GM12801 (cell line): ENCODE measurements around the gene OXTR.

Source experiments
- TF ChIP-seq, protein P1 (sequence below): IDR thresholded peaks from one replicate; pipeline ENCODE4 v1.5.1; 2011; ENCODE audit warnings: control low read depth; ENCODE audit not compliant: insufficient read length; ENCODE audit errors: extremely low read depth

Gene OXTR

DNA sequence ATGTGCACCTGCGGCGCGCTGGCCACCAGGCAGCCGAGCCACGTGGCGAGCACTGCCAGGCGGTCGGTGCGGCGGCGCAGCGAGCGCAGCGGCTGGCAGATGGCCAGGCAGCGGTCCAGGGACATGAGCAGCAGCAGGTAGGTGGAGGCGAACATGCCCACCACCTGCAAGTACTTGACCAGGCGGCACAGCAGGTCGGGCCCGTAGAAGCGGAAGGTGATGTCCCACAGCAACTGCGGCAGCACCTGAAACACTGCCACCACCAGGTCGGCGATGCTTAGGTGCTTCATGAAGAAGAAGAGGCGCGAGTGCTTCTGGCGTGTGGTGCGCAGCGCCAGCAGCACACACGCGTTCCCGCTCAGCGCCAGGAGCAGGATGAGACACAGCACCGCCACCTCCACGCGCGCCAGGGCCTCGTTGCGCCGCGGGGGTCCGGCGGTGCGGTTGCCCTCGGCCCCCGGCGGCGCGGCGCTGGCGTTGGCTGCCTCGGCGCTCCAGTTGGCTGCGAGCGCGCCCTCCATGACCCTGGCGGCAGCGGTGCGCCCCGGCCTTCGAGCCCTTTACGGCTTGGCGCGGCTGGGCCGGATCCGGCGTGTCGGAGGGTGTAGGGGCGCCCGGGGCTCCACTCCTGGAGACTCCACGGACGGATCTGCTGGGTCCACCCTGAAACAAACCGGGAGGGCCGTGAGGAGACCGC, 1.6 kb downstream of the OXTR start:
- TF ChIP-seq, protein P1, sequence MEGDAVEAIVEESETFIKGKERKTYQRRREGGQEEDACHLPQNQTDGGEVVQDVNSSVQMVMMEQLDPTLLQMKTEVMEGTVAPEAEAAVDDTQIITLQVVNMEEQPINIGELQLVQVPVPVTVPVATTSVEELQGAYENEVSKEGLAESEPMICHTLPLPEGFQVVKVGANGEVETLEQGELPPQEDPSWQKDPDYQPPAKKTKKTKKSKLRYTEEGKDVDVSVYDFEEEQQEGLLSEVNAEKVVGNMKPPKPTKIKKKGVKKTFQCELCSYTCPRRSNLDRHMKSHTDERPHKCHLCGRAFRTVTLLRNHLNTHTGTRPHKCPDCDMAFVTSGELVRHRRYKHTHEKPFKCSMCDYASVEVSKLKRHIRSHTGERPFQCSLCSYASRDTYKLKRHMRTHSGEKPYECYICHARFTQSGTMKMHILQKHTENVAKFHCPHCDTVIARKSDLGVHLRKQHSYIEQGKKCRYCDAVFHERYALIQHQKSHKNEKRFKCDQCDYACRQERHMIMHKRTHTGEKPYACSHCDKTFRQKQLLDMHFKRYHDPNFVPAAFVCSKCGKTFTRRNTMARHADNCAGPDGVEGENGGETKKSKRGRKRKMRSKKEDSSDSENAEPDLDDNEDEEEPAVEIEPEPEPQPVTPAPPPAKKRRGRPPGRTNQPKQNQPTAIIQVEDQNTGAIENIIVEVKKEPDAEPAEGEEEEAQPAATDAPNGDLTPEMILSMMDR, result no peak

DNA sequence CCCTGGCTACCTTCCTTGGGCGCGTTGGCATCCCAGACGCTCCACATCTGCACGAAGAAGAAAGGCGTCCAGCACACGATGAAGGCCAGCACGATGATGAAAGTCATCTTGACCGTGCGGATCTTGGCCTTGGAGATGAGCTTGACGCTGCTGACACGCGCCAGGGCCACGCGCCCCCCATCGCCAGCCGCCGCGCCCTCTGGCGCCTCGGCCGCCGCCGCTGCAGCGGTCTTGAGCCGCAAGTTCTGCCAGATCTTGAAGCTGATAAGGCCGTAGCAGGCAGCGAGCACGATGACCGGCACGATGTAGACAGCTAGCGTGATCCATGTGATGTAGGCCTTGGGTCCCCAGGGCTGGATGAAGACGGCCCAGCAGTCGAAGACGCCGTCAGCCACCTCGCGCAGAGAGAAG, 2.2 kb downstream of the OXTR start:
- TF ChIP-seq, protein P1, result no peak

DNA sequence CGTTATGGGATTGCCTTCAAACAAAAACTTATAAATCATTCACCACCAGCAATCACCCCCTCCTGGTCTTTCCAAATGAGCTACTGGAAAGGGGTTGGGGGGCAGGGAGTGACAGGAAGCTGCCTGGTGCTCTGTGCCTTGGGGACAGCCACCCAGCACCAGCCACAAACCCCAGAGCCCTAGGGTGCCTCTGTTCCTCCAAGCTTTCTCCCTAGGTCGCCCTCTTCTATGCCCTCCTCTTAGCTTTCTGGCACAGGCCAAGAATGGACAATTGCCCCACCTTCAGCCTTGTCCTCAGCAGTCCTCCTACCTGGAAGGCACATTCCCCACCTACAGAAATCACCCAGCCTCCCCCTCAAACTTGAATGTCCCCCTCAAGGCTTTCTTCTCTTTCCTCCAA, 3.3 kb downstream of the OXTR start:
- TF ChIP-seq, protein P1, result no peak

DNA sequence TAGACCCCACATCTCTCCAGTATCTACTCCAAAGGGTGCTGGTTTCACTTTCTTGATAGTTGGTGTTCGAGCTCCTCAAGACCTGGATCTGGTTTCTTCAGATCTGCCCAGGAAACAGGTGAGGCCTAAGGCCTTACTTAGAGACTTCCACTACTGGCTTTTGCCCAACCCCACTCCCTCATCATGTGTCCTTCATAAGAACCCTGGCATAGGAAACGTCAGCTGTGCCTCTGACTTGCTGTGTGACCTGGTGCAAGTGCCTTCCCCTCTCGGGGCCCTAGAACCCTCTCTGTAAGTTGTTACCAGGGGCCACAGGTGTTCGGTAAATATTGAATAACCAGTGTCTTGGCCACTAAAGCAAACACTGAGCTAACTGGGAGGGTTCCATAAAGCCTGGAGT, 3.9 kb downstream of the OXTR start:
- TF ChIP-seq, protein P1, result no peak

DNA sequence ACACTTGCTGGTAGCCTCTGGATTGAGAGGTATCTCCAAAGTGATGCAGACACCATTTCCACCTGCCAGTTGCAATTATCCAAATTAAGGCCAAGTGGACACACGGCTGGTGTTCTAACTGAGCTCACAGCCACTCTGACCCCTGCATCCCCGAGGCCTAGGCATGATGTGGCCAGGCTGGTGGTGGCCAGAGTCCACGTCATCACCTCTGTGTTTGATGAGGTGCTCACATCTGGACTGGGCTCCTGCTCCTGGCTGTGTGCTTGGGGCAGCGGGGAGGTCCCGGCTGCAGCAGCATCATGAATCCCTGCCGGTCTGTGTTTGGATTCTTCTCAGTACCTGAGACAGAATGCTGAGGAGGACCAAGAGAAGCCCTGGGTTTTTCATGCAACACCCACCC, 4.9 kb downstream of the OXTR start:
- TF ChIP-seq, protein P1, result no peak

DNA sequence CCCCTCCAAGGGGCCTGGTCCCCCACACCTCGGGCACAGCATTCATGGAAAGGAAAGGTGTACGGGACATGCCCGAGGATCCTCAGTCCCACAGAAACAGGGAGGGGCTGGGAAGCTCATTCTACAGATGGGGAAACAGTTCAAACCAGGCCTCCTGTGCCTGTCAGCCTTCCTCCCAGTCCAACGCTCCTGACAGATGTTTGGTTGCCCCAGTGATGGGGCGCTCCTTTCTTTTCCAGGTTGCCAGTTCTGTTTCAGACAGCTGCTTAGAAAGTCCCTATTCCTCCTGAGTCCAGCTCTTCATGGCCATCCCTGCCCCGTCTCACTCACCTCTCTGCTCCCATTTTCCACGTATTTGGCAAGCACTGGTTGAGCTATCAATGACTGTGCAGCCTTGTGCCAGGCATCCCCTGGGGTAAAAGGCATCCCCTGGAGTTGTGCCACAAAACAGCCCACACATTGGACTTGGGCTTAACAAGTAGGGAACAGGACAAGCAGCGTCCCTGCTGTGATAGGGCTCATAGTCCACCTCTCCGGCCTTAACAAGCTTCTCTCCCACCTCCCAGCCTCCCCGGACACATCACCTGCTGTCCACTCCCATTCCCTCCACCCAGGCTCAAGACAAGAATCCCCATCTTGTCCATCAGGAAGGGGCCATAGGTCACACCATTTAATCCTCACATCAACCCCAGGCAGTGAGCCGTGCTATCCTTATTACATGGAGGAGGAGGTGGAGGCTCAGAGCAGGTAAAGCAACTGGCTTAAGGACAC, 6.6 kb downstream of the OXTR start:
- TF ChIP-seq, protein P1, result no peak

DNA sequence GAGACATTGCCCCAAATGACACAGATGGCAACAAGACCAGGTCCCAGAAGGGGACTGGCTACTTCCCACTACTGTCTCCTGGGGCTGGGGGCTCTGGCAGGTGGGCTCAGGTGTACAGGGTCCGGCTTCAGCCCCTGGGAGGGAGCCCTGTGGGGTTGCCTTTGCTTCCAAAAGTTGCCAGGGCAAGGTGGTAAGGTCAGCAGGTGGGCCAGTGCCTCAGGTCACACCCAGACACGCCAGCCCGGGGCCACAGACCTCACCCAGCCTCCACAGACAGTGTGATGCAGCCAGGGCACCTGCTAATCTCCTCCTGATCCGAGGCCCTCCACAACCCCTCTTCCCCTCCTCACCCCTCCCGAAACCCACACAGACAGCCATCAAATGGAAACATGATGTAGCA, 7.5 kb downstream of the OXTR start:
- TF ChIP-seq, protein P1, result no peak
